ENCODE measurements around the gene ASTN2. TPM values are rescaled to one million over a fixed set of nuclear protein-coding genes. Genes with fewer than 3 reads are reported as not detected.

Gene ASTN2
- total RNA-seq, 1 experiment from 2014 or later = 4.8 TPM

- BruUV-seq (replicated peaks) = no TSS peak
- CTCF ChIA-PET = no interaction called here
- RAD21 ChIA-PET (ENCODE audit: low non-redundant PET in 1 of 2, low total read pairs in 2 of 2, uncharacterized antibody in 2 of 2, unreplicated experiment in 2 of 2) = no interaction called here
Observed at GRCh38 chr9:116934131-116934530, 480.7 kb downstream of the ASTN2 start.

More at GRCh38 chr9:116934131-116934530, 480.7 kb downstream of the ASTN2 start:
- no peak overlapping the region for H3K9ac ChIP-seq (ENCODE audit: low read length)
- intact Hi-C loops (cut with micrococcal nuclease) = no loop called here
- TF ChIP-seq EGR1 (IDR thresholded peaks at IDR 0.05; ENCODE audit: low read depth) (no peak), SIN3A (IDR thresholded peaks at IDR 0.05; ENCODE audit: low read depth) (no peak), ZBTB33 (IDR thresholded peaks at IDR 0.05; ENCODE audit: extremely low read depth, insufficient replicate concordance, low read length) (no peak), CBX3 (IDR thresholded peaks at IDR 0.05; ENCODE audit: low read depth) (no peak), ATF3 (IDR thresholded peaks at IDR 0.05) (no peak), CEBPB (IDR thresholded peaks at IDR 0.05; ENCODE audit: low read depth) (no peak), REST (IDR thresholded peaks at IDR 0.05; ENCODE audit: low read depth) (no peak), EZH2phosphoT487 (IDR thresholded peaks at IDR 0.05; ENCODE audit: borderline replicate concordance) (no peak), FOSL1 (IDR thresholded peaks at IDR 0.05; ENCODE audit: low read depth) (no peak), SRF (IDR thresholded peaks at IDR 0.05; ENCODE audit: low read depth) (no peak), JUND (IDR thresholded peaks at IDR 0.05) (no peak), CTCF (IDR thresholded peaks at IDR 0.05 in 2 of 3, conservative IDR thresholded peaks at IDR 0.05 in 1 of 3; ENCODE audit: borderline replicate concordance in 1 of 3, insufficient read depth in 1 of 3, low read depth in 2 of 3, low read length in 2 of 3) (no peak), POLR2AphosphoS5 (IDR thresholded peaks at IDR 0.05; ENCODE audit: low read depth, low read length) (no peak), ELF1 (IDR thresholded peaks at IDR 0.05; ENCODE audit: borderline replicate concordance, low read depth) (no peak), ZFX (IDR thresholded peaks at IDR 0.05) (no peak), YY1 (IDR thresholded peaks at IDR 0.05; ENCODE audit: extremely low read depth, insufficient replicate concordance, low read depth, low read length) (no peak), POLR2A (IDR thresholded peaks at IDR 0.05; ENCODE audit: borderline replicate concordance, extremely low read depth, insufficient read depth, insufficient read length) (no peak), MAX (IDR thresholded peaks at IDR 0.05) (no peak)
- H3K4me3 ChIP-seq (replicated peaks in 1 of 2; ENCODE audit: low read depth in 1 of 2, low read length in 2 of 2) = no peak overlapping the region
- no peaks in the 10 kb centered on the region for H3K79me2 ChIP-seq (ENCODE audit: insufficient read depth, low read length)
- no peak overlapping the region for H3K27ac ChIP-seq (ENCODE audit: low read depth, low read length)
- no peaks in the 10 kb centered on the region for H3K9me2 ChIP-seq (ENCODE audit: insufficient read depth)
- no peak overlapping the region for H2AFZ ChIP-seq (ENCODE audit: low read depth, low read length, poor library complexity, severe bottlenecking)
- ATAC-seq (no peak), DNase-seq (ENCODE audit: low read depth, low spot score) (no peak)
- peaks cover 4% of the 10 kb centered on the region; the same call in 1 of the 2 replicates for H3K27me3 ChIP-seq (ENCODE audit: insufficient read depth, low read length)
- H3K36me3 ChIP-seq (ENCODE audit: control insufficient read depth in 1 of 2, insufficient read depth in 2 of 2, low read length in 2 of 2) = no peaks in the 10 kb centered on the region
- H3K4me2 ChIP-seq (ENCODE audit: low read length) = no peak overlapping the region
- no peaks in the 10 kb centered on the region for H4K20me1 ChIP-seq (ENCODE audit: insufficient read depth)
- H3K4me1 ChIP-seq (ENCODE audit: control insufficient read depth in 1 of 2, insufficient read depth in 2 of 2, low read length in 2 of 2) = no peaks in the 10 kb centered on the region
- H3K9me3 ChIP-seq (ENCODE audit: control insufficient read depth in 1 of 2, insufficient read depth in 1 of 2, low read depth in 1 of 2, low read length in 2 of 2) = no peaks in the 10 kb centered on the region
- POLR2A ChIA-PET = no interaction called here
